Measurements from ENCODE around the gene COQ4.

DNA sequence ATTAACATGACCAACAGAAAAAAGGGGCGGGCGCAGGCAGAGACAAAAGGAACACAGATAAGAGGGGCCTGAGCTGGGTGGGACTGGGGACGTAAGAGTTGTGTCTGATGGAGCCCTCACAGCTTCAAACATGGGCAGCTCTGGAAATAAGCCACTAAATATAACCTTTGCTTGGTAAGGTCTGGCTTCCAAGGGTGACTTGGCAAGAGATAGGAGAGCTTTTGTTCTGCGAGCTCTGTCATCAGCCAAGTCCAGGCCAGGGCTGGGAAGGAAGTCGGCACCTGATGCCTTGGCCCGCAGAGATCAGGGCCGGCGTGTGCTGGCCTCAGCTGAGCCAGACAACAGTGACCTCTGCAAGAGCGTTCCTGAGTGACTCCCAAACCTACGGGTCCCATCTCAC, 12.2 kb upstream of the COQ4 start:
- TF ChIP-seq ZNF70 (CRISPR knock-in tag; IDR thresholded peaks at IDR 0.05) (no peak), ZC3H10 (CRISPR knock-in tag; IDR thresholded peaks at IDR 0.05) (no peak), TCF4 (CRISPR knock-in tag; IDR thresholded peaks at IDR 0.05; ENCODE audit: borderline replicate concordance) (no peak), ZFP30 (CRISPR knock-in tag; IDR thresholded peaks at IDR 0.05) (no peak), ZNF565 (CRISPR knock-in tag; conservative IDR thresholded peaks at IDR 0.05; ENCODE audit: low read depth) (no peak)
- TF ChIP-seq, protein P1, sequence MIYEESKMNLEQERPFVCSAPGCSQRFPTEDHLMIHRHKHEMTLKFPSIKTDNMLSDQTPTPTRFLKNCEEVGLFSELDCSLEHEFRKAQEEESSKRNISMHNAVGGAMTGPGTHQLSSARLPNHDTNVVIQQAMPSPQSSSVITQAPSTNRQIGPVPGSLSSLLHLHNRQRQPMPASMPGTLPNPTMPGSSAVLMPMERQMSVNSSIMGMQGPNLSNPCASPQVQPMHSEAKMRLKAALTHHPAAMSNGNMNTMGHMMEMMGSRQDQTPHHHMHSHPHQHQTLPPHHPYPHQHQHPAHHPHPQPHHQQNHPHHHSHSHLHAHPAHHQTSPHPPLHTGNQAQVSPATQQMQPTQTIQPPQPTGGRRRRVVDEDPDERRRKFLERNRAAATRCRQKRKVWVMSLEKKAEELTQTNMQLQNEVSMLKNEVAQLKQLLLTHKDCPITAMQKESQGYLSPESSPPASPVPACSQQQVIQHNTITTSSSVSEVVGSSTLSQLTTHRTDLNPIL (CRISPR knock-in tag; IDR thresholded peaks at IDR 0.05; ENCODE audit: low read depth): no peak
